ENCODE results near the gene RANBP1. TPM values are rescaled to one million over a fixed set of nuclear protein-coding genes. Genes with fewer than 3 reads are reported as not detected.

Gene RANBP1
- total and polyA plus RNA-seq, 11 donors = 29.3 to 85.3 (median 41.5) TPM

DNA sequence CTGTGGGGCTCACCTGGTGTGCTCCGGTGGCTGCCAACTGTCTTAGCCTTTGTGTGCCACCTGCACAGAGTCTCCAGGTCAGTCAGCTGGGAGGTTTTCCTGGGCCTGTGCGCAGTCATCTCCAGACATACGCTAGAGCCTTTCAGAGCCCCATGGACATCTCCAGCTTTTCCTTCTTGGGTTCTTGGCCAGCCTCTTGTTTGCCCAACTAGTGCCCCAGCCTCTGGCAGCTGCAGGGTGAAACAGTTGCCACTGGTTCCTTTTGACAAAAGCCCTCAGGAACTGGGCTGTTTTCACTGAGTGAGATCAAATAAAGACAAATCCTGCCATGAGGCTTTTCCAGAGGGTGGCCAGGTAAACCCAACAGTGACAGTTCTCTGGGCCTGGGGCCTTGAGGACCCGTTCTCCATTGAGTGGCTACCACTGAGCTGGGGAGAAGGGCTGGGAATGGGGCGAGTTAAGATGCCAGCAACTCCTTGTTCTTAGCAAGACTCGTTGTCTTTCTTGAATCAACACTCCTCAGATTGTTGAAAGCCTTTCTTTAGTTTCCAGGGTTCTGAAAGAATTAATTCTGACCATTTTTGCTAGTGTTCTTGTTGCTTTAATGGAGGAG is 16.7 kb upstream of the RANBP1 start:
- no peak for ATAC-seq
- Histone ChIP-seq H3K36me3 (peaks cover 3 to 99% (median 95%) of the 10 kb centered on the region in 9 donors), H3K4me3 (no peak overlapping the region), H3K4me1 (peaks cover 0 to 2% (median 0%) of the 10 kb centered on the region in 12 donors), H3K27me3 (no peaks in the 10 kb centered on the region), H3K9me3 (peaks cover 0 to 11% (median 0%) of the 10 kb centered on the region in 12 donors), H3K27ac (no peak overlapping the region)
- DNase-seq = peak in 2 of 5 donors; percentile 9 to 14
- intact Hi-C loops (cut with DNase I) = no loop called here
- TF ChIP-seq, protein P1, sequence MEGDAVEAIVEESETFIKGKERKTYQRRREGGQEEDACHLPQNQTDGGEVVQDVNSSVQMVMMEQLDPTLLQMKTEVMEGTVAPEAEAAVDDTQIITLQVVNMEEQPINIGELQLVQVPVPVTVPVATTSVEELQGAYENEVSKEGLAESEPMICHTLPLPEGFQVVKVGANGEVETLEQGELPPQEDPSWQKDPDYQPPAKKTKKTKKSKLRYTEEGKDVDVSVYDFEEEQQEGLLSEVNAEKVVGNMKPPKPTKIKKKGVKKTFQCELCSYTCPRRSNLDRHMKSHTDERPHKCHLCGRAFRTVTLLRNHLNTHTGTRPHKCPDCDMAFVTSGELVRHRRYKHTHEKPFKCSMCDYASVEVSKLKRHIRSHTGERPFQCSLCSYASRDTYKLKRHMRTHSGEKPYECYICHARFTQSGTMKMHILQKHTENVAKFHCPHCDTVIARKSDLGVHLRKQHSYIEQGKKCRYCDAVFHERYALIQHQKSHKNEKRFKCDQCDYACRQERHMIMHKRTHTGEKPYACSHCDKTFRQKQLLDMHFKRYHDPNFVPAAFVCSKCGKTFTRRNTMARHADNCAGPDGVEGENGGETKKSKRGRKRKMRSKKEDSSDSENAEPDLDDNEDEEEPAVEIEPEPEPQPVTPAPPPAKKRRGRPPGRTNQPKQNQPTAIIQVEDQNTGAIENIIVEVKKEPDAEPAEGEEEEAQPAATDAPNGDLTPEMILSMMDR (IDR thresholded peaks at IDR 0.05) = no peak
- no peak for TF ChIP-seq POLR2A (IDR thresholded peaks at IDR 0.05)
- 95 to 100% (median 98%) methylated on average over 6 of the region's 6 CpGs for WGBS, 4 donors

DNA sequence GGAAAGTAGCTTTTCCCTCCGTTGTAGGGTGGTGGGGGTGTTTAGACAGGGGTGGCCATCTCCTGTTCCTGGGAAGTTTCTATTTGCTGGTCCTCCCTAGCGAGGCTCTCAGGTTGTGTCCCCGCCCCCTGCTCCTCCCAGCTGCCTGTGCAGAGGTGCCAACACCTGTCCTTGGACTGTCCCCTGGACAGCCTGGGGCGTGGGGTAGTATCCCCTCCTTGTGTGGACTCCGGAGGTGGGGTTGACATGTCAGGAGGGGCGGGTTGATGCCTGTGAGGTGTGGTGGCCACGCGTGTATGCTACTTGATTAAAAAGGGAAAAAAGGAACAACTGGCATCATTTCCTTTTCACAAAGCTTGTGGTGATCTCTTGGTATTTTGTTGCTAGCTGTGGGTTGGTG is 14.3 kb upstream of the RANBP1 start:
- H3K27me3 ChIP-seq = no peaks in the 10 kb centered on the region
- H3K4me1 ChIP-seq = no peaks in the 10 kb centered on the region
- no peak for ATAC-seq
- WGBS, 4 donors = 85 to 89% (median 85%) methylated on average over 8 of the region's 8 CpGs
- no peak overlapping the region for H3K4me3 ChIP-seq
- H3K36me3 ChIP-seq = peaks cover 2 to 97% (median 94%) of the 10 kb centered on the region in 9 donors
- DNase-seq = peak in 3 of 5 donors; percentile 6 to 47 (median 16)
- no peak overlapping the region for H3K27ac ChIP-seq
- H3K9me3 ChIP-seq = peaks cover 0 to 8% (median 0%) of the 10 kb centered on the region in 12 donors
- TF ChIP-seq, protein P1 (IDR thresholded peaks at IDR 0.05) = no peak
- no peak for TF ChIP-seq POLR2A (IDR thresholded peaks at IDR 0.05)
- intact Hi-C loops (cut with DNase I) = loop anchor here in 1 of 10 donors (10.0 kb wide), 1 partner anchor 127 kb away; no protein-coding TSS in a partner anchor

DNA sequence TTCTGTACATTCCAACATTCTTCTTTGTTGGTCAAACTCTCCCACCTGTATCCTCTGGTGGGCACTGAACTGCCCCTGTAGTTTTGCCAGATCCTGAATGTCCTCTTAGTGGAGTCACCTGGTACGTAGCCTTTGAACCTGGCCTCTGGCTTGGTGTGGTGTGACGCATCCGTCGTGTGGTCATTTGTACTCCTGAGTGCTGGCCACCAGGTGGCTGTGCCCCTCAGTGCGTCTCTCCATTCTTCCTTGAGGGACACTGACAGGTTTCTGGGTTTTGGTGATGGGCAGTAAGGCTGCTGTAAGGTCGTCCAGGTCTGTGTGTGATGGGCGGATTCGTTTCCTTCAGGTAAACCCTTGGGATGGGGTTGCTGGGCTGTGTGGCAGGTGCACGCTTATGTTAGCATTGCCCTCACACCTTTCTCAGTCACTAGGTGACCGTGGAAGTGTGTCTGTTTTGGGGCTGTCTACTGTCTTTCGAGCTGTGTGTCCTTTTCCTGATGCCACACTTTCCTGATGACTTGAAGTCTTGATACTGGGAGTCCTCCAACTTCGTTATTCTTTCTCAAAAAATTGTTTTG is 13.6 kb upstream of the RANBP1 start:
- no peaks in the 10 kb centered on the region for H3K27me3 ChIP-seq
- H3K9me3 ChIP-seq = peaks cover 0 to 1% (median 0%) of the 10 kb centered on the region in 12 donors
- intact Hi-C loops (cut with DNase I) = loop anchor here in 1 of 10 donors (10.0 kb wide), 1 partner anchor 127 kb away; no protein-coding TSS in a partner anchor
- H3K27ac ChIP-seq = no peak overlapping the region
- DNase-seq (peak in 2 of 5 donors; percentile 4 to 25), ATAC-seq (no peak)
- WGBS, 4 donors = 91 to 92% (median 91%) methylated on average over 12 of the region's 12 CpGs
- TF ChIP-seq POLR2A (IDR thresholded peaks at IDR 0.05) = no peak
- TF ChIP-seq, protein P1 (IDR thresholded peaks at IDR 0.05) = no peak
- no peaks in the 10 kb centered on the region for H3K4me1 ChIP-seq
- peaks cover 0 to 97% (median 94%) of the 10 kb centered on the region in 9 donors for H3K36me3 ChIP-seq
- H3K4me3 ChIP-seq = no peak overlapping the region

DNA sequence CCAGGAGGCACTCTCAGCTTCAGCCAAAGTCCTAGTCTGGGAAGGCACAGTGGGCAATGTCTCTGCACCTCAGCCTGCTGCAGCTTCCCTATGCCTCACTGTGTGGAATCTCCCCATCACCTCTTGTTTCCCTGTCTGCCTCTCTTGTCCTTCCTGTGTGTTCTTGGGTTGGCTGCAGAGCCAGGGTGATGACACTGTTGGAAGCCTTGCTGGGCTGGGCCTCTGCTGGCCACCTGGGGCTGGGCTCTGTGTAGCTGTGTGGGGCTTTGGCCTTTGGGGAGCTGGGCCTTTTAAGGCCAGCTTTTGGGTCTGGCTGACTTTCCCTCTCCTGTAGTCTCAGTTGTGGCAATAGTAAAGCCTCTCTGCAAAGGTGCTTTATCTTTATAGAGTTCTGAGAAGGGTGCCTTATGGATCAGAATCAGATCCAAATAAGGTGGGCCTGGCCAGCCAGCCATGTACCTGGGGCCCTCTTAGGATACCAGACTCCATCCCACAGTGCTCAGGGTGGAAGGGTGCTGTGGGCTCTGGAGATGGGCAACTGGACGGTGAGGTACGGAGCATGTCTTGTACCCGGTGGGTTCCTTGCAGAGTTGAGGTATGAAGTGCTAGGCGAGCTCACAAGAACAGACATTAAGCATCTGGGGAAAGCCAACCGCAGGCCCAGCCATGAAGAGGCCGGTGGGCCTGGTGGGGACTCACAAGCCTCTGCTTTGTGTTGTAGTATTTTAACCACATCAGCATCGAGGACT is 10.3 kb upstream of the RANBP1 start:
- Histone ChIP-seq H3K4me1 (no peaks in the 10 kb centered on the region), H3K27me3 (no peaks in the 10 kb centered on the region), H3K4me3 (no peak overlapping the region), H3K27ac (no peak overlapping the region), H3K9me3 (no peaks in the 10 kb centered on the region), H3K36me3 (peaks cover 0 to 97% (median 94%) of the 10 kb centered on the region in 9 donors)
- 88 to 96% (median 94%) methylated on average over 4 to 7 of the region's 7 CpGs for WGBS, 4 donors
- TF ChIP-seq, protein P1 (IDR thresholded peaks at IDR 0.05) = no peak
- no peak for TF ChIP-seq POLR2A (IDR thresholded peaks at IDR 0.05)
- intact Hi-C loops (cut with DNase I) = loop anchor here in 1 of 10 donors (10.0 kb wide), 1 partner anchor 131 kb away; no protein-coding TSS in a partner anchor
- ATAC-seq = no peak
- DNase-seq = peak in 1 of 5 donors; percentile 15
